SJCRH30 (cell line): Measurements from ENCODE around the gene STK11. TPM values are rescaled to one million over a fixed set of nuclear protein-coding genes. Genes with fewer than 3 reads are reported as not detected.

Experiments
- DNase-seq, 2 experiments: peaks; one replicate each; pipeline ENCODE4 v3.0.0-alpha.2; 2015 to 2020
- H3K27ac ChIP-seq: fragments of 250-450 bp; sonication (Bioruptor Pico); 2 replicates; pipeline ENCODE4 v1.5.1; 2020; ENCODE audit warnings: mild to moderate bottlenecking, moderate library complexity
- H3K27me3 ChIP-seq: fragments of 250-450 bp; sonication (Bioruptor Pico); 2 replicates; pipeline ENCODE4 v1.5.1; 2020; ENCODE audit warnings: mild to moderate bottlenecking, moderate library complexity
- H3K36me3 ChIP-seq: fragments of 250-450 bp; sonication (Bioruptor Pico); 2 replicates; pipeline ENCODE4 v1.5.1; 2020; ENCODE audit warnings: mild to moderate bottlenecking, moderate library complexity
- H3K4me1 ChIP-seq: fragments of 250-450 bp; sonication (Bioruptor Pico); 2 replicates; pipeline ENCODE4 v1.5.1; 2020; ENCODE audit warnings: mild to moderate bottlenecking, moderate library complexity
- H3K4me3 ChIP-seq: fragments of 250-450 bp; sonication (Bioruptor Pico); 2 replicates; pipeline ENCODE4 v1.5.1; 2020; ENCODE audit warnings: mild to moderate bottlenecking, moderate library complexity
- H3K9me3 ChIP-seq: fragments of 250-450 bp; sonication (Bioruptor Pico); replicated peaks from 2 replicates; pipeline ENCODE4 v1.5.1; 2020; ENCODE audit warnings: mild to moderate bottlenecking, moderate library complexity
- total RNA-seq: library from RNA; depleted of rRNA; stranded (reverse); fragments of >200 nt; shearing (Covaris generic); gene quantifications from 2 replicates; pipeline ENCODE4 v1.2.3, GENCODE V29; 2014; rRNA removed

STK11 gene, protein sequence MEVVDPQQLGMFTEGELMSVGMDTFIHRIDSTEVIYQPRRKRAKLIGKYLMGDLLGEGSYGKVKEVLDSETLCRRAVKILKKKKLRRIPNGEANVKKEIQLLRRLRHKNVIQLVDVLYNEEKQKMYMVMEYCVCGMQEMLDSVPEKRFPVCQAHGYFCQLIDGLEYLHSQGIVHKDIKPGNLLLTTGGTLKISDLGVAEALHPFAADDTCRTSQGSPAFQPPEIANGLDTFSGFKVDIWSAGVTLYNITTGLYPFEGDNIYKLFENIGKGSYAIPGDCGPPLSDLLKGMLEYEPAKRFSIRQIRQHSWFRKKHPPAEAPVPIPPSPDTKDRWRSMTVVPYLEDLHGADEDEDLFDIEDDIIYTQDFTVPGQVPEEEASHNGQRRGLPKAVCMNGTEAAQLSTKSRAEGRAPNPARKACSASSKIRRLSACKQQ
- 40.4 and 43.6 TPM in 2 replicates for total RNA-seq

DNA sequence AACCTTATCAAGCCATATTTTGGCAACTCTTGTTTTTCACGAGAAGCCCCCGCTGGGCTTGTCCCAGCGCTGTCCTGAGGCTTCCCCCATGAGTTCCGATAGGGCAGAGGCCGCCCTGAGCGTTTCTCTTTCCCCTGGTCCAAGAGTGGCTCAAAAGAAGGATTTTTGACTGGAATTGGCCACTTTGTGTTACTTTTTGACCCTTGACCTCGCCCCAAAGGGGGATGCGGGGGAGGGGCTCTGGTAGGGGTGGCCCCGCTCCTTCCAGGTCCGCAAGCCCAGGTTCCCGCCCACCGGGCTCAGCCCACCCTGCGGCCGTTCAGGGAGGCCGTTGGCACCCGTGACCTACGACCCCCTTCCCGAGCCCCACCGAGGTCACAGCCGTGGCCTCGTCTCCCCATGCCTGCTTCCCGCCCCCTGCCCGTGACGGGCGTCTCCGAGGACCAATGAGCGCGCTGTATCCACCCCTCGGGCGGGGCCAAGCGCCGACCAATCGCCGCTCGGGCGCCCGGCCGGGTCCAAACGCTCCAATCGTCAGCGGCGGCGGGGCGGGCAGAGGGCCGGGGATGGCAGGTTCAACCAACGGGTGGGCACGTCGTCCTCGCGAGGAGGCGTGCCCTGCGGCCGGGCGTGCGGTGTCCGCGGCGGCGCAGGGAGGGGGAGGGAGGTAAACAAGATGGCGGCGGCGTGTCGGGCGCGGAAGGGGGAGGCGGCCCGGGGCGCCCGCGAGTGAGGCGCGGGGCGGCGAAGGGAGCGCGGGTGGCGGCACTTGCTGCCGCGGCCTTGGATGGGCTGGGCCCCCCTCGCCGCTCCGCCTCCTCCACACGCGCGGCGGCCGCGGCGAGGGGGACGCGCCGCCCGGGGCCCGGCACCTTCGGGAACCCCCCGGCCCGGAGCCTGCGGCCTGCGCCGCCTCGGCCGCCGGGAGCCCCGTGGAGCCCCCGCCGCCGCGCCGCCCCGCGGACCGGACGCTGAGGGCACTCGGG lies at the start of gene STK11:
TSS of gene STK11 (plus strand) at position 665 of the 986 bp plus-strand sequence. CDS start 1,136 bp downstream, outside the sequence.
- Histone ChIP-seq H3K4me1 (peaks cover 8% of the 10 kb centered on the region; the same call in 1 of the 2 replicates), H3K27ac (no peak within 1 kb of the TSS; the same call in 1 of the 2 replicates), H3K36me3 (peaks cover 8% of the 10 kb centered on the region; the same call in 1 of the 2 replicates), H3K4me3 (peak within 1 kb of the TSS; percentile 79), H3K27me3 (no peaks in the 10 kb centered on the region), H3K9me3 (no peaks in the 10 kb centered on the region)
- DNase-seq: peak; percentile 97 to 99

DNA sequence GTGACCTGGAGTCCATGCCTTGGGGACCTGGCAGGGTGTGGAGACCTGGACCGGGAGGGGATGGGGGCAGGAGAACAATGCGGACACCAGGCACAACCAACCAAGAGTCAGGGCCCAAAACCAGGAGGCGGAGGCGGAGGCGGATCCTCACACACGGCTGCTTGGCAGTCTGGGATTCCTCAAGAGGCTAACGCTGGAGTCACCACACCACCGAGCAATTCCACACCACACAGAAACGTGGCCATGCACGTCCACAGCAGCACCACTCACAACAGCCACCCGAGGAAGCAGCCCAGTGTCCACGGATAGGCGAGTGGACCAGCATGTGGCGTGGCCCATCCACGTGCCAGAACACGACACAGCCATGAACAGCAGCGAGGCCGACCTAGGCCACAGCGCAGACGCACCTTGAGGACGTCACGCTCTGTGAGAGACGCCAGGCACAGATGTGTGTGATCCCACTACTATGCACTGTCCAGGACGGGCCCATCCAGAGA lies 49.2 kb upstream of the STK11 start:
- H3K27me3 ChIP-seq: no peaks in the 10 kb centered on the region
- no peaks in the 10 kb centered on the region for H3K4me1 ChIP-seq
- no peak overlapping the region for H3K27ac ChIP-seq
- no peak for DNase-seq
- H3K4me3 ChIP-seq: no peak overlapping the region
- H3K9me3 ChIP-seq: no peaks in the 10 kb centered on the region
- peaks cover 31% of the 10 kb centered on the region for H3K36me3 ChIP-seq

DNA sequence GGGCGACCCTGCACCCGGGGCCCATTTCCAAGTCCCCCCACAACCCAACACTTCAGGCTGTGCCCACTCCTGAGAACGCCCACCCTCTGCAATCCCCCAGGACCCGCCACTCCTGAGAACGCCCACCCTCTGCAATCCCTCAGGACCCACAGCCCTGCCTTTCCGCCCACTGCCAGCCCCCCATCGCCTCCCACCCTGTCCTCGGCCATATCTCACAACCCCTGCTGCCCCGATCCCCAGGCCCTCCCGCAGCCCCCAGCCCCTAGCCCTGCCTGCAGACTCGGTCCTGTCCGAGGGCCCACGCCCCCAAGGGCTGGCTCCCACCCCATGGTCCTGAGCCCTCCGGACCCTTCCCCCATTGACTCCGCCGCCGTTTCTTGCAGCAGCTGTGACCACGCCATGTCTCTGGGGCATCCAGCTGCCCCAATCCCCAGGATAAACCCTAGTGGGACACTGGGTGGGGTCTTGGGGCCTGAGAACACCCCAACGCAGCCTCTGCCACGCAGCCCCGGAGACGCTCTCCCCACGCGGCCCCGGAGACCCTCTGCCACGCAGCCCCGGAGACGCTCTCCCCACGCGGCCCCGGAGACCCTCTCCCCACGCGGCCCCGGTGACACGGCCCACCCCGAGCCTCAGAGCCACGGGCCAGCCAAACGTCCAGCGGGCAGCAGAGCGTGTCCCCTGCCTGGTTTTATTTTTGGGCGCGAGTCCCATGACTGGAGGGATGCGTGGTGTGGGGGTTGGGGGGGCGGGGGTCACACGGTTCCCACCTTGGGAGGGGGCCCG lies 48.6 kb upstream of the STK11 start:
- no peaks in the 10 kb centered on the region for H3K4me1 ChIP-seq
- DNase-seq: no peak
- H3K4me3 ChIP-seq: no peak overlapping the region
- no peak overlapping the region for H3K27ac ChIP-seq
- H3K9me3 ChIP-seq: no peaks in the 10 kb centered on the region
- peaks cover 24% of the 10 kb centered on the region for H3K36me3 ChIP-seq
- H3K27me3 ChIP-seq: no peaks in the 10 kb centered on the region

DNA sequence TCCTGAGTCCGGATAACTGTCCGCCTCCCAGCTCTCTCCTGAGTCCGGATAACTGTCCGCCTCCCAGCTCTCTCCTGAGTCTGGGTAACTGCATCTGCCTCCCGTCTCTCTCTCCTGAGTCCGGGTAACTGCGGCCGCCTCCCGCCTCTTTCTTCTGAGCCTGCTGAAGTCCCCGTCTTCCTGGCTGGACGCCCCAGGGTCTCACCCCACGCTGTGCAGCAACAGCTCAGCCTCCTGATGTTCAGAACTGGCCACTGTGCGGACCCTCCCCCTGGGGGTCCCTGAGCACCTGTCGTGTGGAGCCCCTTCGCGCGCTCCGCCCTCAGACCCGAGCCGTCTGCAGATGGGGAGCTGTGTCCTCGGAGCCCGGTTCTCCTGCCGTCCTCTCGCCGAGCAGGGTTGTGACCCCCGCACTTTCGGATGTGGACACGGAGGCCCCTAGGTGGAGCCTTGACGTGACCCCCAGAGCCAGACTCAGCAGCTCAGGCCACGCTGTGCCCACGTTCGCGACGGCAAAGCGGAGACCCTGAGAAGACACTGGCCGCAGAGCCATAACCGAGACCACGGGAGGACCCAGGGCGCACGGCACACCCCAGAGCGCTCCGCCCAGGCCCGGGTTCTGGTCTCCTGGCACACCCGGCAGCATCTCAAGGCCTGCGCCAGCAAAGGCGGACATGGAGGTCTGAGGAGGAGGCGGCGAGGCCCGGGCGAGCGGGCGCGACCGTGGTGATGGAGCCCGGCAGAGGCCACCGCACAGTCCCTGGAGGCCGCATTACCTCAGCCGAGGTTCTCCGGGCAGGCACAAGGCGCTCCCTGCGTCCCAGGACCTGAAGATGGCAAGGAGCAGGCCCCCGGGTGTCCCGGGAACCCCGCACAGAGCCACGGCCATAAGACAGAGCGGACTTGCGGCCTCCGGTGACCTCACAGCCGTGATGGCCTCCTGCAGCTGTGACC lies 47.4 kb upstream of the STK11 start:
- Histone ChIP-seq H3K4me1 (no peaks in the 10 kb centered on the region), H3K36me3 (peaks cover 16% of the 10 kb centered on the region; the same call in 1 of the 2 replicates), H3K27ac (no peak overlapping the region), H3K27me3 (no peaks in the 10 kb centered on the region), H3K9me3 (no peaks in the 10 kb centered on the region), H3K4me3 (no peak overlapping the region)
- no peak for DNase-seq

DNA sequence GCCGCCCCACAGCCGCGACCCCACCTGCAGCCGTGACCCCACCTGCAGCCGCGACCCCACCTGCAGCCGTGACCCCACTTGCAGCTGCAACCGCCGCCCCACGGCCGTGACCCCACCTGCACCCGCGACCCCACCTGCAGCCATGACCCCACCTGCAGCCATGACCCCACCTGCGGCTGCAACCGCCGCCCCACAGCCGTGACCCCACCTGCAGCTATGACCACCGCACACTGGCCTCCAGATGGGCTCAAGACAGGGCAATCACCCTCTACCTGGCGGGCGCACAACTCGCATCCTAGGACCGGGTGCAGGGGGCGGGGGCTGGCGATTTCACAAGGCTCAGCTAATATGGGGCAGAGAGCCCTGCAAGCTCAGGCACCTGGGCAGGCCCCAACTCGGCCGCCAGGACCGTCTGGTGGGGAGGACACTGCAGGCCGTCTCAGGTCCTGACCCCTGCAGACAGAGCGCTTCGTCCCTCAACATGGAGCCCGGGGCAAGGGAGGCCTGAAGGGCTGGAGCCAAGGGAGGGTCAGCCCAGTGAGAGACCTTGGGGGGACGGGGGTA lies 46.6 kb upstream of the STK11 start:
- Histone ChIP-seq H3K4me3 (no peak overlapping the region), H3K27me3 (no peaks in the 10 kb centered on the region), H3K27ac (no peak overlapping the region), H3K9me3 (no peaks in the 10 kb centered on the region), H3K4me1 (no peaks in the 10 kb centered on the region), H3K36me3 (peaks cover 10% of the 10 kb centered on the region; the same call in 1 of the 2 replicates)
- DNase-seq: no peak

DNA sequence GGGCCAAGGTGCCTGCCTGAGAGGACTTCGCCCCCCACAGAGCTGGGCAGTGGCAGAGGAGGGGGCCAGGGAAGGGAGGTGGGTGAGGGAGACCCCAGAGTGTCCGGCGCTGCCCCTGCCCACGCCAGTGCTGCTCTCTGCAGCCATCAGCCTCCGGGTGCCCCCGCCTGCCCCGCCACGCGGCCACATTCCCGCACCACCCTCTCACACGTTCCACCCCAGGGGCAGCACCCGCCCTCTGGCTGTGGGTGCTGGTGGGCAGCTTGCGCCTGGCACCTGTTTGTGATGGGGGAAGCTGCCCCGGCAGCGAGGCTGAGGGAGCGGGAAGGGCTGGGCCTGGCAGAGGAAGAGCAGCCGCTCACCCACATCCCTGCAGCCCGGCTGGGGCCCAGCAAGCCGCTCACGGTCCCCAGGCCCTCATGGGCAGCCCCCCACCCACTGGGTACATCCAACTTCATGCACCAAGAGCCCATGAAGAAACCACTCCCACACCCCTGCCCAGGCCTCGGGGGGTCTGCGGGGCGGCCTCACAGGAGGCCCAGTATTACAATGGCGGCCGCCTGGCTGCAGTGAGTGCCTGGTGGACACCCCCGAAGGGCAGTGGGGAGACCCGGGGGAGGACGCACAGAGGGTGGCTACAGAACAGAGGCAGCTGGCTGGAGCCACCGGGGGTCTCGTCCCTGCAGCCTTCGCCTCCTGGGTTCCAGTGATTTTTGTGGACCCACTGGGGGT lies 45.5 kb upstream of the STK11 start:
- H3K36me3 ChIP-seq: peaks cover 10% of the 10 kb centered on the region; the same call in 1 of the 2 replicates
- no peaks in the 10 kb centered on the region for H3K27me3 ChIP-seq
- no peaks in the 10 kb centered on the region for H3K9me3 ChIP-seq
- no peaks in the 10 kb centered on the region for H3K4me1 ChIP-seq
- no peak for DNase-seq
- no peak overlapping the region for H3K27ac ChIP-seq
- no peak overlapping the region for H3K4me3 ChIP-seq

DNA sequence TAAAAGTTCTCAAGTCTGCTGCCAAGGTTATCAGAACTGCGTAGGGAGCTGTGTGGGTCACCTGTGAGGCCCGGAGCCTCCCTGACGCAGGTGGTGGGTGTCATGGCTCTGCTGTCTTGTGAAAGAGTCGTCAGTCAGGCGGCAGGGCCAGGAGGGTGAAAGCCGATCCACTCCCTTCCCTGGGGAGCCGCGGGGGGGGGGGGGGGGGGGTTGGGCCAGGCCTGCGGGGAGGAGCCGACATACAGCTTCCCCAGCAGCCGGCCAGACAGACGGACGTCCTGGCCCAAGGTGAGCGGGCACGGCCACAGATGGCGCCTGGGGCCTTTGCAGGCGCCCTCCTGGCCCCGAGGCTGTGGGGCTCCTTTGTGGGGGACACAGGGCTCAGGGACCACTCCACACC lies 43.9 kb upstream of the STK11 start:
- no peak overlapping the region for H3K4me3 ChIP-seq
- H3K4me1 ChIP-seq: no peaks in the 10 kb centered on the region
- no peak for DNase-seq
- H3K27me3 ChIP-seq: no peaks in the 10 kb centered on the region
- no peak overlapping the region for H3K27ac ChIP-seq
- H3K36me3 ChIP-seq: peaks cover 13% of the 10 kb centered on the region
- H3K9me3 ChIP-seq: no peaks in the 10 kb centered on the region

DNA sequence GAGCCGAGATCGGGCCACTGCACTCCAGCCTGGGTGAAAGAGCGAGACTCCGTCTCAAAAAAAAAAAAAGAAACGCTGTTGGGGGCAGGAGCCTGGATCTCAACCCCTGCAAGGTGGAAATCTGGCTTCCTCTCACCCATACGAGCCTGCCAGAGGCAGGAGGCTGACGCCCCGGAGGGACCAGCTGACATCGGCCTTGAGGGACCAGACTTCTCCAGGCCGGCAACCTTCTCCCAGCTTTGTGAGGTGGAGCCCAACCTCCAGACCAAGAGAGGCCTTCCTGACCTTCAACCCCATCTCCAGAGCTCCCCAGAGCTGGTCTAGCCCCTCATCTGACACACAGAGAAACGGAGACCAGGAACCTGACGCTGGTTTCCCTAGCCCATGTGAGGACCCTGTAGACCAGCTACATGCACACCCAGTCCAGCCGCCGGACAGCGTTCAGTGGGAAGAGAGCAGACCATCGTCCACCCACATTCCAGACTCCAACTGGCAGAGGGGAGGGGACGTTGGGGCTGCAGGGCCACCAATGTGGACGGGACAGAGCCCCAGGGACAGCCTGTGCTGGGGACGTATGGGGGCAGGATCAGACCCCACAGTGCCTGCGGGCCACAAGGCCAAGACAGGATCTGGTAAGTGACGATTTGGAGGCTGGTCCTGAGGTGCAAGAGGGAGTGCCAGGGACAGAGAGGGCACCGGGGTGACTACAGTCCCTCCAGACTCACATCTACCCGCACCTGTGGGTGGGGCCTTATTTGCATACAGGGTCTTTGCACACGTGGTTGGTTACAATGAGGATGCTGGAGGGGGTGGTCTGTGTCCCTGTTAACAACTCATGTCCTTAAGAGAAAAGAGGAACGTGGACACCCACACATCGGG lies 42.9 kb upstream of the STK11 start:
- H3K36me3 ChIP-seq: peaks cover 21% of the 10 kb centered on the region
- H3K4me1 ChIP-seq: no peaks in the 10 kb centered on the region
- H3K27me3 ChIP-seq: no peaks in the 10 kb centered on the region
- H3K9me3 ChIP-seq: no peaks in the 10 kb centered on the region
- H3K4me3 ChIP-seq: no peak overlapping the region
- no peak overlapping the region for H3K27ac ChIP-seq
- DNase-seq: no peak

DNA sequence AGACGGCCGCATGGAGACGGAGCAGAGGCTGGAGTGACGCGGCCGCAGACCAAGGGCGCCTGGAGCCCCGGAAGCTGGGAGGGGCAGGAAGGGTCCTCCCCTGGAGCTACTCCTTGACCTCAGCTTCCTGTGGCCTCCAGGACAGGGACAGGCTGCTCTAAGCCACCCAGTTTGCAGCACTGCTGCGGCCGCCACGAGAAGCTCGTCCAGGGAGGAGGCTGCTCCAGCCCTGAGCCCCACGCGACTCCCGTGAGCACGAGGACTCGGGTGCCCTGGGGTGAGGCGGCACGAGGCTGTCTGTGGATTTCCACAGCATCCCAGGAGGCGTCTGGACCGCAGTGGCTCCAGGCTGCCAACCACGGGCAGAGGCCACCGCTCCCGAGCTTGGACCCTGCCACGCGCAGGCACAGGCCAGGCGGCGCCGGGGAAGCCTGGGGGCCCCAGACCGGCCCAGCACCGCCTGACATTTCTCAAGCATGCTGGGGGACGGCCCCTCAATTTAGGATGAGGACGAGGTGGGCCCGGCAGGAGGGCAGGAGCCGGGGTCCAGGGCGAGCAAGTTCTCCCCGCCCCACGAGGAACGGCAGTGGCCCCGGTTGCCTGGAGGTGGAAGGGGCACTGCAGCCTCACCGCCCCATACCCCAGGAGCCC lies 42.2 kb upstream of the STK11 start:
- no peak overlapping the region for H3K4me3 ChIP-seq
- H3K4me1 ChIP-seq: no peaks in the 10 kb centered on the region
- peaks cover 22% of the 10 kb centered on the region for H3K36me3 ChIP-seq
- no peaks in the 10 kb centered on the region for H3K27me3 ChIP-seq
- no peak overlapping the region for H3K27ac ChIP-seq
- no peaks in the 10 kb centered on the region for H3K9me3 ChIP-seq
- no peak for DNase-seq

DNA sequence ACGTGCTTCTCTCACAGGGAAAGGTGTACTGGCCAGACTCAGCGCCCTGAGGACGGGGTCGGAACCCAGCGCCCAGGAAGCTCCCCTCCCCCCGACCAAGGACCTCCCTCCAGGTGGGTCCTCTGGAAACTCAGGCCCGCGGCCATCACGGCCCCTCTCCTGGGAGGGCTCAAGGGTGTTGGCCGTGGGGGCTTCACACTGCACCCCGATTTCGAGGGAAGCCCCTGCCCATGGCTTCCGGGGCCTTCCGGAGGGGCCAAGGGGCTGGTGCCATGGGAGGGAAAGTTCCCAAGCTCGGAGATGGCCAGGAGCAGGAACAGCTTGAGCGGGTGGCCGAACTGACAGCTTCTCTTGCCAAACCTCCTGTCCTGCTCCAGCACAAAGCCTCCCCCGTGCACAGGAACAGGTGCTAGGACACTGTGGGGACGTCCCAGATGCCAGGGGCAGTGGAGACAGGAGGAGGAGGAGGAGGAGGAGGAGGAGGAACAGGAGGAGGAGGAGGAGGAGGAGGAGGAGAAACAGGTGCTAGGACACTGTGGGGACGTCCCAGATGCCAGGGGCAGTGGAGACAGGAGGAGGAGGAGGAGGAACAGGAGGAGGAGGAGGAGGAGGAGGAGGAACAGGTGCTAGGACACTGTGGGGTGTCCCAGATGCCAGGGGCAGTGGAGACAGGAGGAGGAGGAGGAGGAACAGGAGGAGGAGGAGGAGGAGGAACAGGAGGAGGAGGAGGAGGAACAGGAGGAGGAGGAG lies 41.5 kb upstream of the STK11 start:
- no peak for DNase-seq
- H3K27me3 ChIP-seq: no peaks in the 10 kb centered on the region
- H3K27ac ChIP-seq: no peak overlapping the region
- H3K9me3 ChIP-seq: no peaks in the 10 kb centered on the region
- H3K36me3 ChIP-seq: peaks cover 27% of the 10 kb centered on the region
- H3K4me3 ChIP-seq: no peak overlapping the region
- no peaks in the 10 kb centered on the region for H3K4me1 ChIP-seq
